Measurements from ENCODE around the gene POGZ. TPM values are rescaled to one million over a fixed set of nuclear protein-coding genes. Genes with fewer than 3 reads are reported as not detected.
A peak's percentile ranks its signal among the peaks of the same experiment; 100 is the strongest.

The POGZ gene
- total RNA-seq, 1 donor from 2014 or later = 96.3 TPM

DNA sequence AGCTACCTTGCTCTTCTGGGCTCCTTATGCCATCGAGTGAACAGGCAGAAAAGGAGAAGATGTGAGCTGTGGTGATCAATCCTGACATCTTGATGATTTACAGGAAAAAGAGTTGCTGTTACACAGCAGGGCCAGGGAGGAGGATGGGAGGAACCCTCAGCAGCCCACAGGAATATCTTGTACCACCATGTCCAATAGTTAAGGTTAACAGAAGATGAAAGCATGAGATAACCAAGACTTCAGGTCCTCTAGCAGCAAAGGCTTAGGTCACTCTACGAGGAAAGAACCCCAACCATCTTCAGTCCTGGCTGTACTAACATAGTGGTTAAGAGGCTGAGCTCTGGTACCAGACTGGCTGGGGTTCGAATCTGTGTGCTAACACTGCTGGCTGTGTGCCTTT lies 74.7 kb downstream of the POGZ start:
- H3K36me3 ChIP-seq = no peaks in the 10 kb centered on the region
- H3K27ac ChIP-seq = no peak overlapping the region
- H3K4me1 ChIP-seq = no peaks in the 10 kb centered on the region
- DNase-seq = no peak
- no peaks in the 10 kb centered on the region for H3K27me3 ChIP-seq
- no peaks in the 10 kb centered on the region for H3K9me3 ChIP-seq
- intact Hi-C loops (cut with DNase I) = no loop called here
- TF ChIP-seq, protein P1, sequence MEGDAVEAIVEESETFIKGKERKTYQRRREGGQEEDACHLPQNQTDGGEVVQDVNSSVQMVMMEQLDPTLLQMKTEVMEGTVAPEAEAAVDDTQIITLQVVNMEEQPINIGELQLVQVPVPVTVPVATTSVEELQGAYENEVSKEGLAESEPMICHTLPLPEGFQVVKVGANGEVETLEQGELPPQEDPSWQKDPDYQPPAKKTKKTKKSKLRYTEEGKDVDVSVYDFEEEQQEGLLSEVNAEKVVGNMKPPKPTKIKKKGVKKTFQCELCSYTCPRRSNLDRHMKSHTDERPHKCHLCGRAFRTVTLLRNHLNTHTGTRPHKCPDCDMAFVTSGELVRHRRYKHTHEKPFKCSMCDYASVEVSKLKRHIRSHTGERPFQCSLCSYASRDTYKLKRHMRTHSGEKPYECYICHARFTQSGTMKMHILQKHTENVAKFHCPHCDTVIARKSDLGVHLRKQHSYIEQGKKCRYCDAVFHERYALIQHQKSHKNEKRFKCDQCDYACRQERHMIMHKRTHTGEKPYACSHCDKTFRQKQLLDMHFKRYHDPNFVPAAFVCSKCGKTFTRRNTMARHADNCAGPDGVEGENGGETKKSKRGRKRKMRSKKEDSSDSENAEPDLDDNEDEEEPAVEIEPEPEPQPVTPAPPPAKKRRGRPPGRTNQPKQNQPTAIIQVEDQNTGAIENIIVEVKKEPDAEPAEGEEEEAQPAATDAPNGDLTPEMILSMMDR (IDR thresholded peaks at IDR 0.05) = no peak
- ATAC-seq = no peak
- H3K4me3 ChIP-seq = no peak overlapping the region

DNA sequence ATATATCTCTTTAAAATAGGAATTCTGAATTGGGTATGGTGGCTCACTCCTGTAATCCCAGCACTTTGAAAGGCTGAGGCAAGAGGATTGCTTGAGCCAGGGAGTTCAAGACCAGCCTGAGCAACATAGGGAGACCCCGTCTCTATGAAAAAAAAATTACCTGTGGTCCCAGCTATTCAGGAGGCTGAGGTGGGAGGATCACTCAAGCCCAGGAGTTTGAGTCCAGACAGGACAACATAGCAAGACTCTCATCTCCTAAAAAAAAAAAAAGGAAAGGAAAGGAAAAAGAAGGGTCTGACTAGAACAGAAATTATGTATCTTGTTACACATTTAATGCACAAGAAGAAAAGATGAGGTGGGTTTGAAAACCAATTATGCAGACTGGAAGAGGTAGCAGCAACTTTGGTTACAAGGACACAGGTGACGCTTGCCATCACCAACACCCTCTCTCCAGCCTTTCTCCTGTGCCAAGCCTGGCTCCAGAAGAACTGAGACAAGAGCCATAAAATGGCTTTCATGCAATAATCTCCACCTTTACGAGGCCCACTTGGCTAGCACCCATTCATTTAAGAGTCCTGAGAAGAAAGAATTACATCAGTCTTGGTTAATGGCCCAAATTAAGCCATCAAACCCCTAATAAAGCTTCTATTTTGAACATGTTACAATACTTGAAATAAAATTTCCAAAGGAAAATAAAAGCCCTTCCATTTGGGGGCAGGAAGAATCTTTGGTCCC lies 82.0 kb downstream of the POGZ start:
- intact Hi-C loops (cut with DNase I) = no loop called here
- no peaks in the 10 kb centered on the region for H3K36me3 ChIP-seq
- ATAC-seq (no peak), DNase-seq (no peak)
- H3K4me3 ChIP-seq = no peak overlapping the region
- TF ChIP-seq, protein P1 (IDR thresholded peaks at IDR 0.05) = no peak
- H3K27ac ChIP-seq = no peak overlapping the region
- H3K4me1 ChIP-seq = no peaks in the 10 kb centered on the region
- H3K9me3 ChIP-seq = no peaks in the 10 kb centered on the region
- no peaks in the 10 kb centered on the region for H3K27me3 ChIP-seq

DNA sequence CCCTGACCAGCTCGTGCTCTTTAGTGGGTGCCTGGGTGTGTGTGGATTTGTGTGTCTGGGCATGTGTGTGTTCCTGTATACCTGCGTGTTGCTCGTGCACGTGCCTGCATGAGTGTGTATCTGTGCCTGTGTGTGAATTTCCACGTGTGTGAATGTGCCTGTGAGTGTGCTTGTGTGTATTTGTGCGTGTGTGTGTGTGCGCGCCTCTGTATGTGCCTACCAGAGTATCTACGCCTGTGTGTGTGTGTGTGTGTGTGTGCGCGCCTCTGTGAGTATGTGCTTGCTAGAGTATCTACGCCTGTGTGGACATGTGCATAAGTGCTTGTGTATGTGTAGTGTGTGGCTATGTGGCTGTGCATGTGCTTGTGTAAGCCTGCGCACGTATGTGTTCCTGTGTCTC lies 86.1 kb downstream of the POGZ start:
- Histone ChIP-seq H3K27ac (no peak overlapping the region), H3K36me3 (peaks cover 4% of the 10 kb centered on the region), H3K4me1 (peaks cover 23% of the 10 kb centered on the region), H3K4me3 (no peak overlapping the region), H3K9me3 (no peaks in the 10 kb centered on the region), H3K27me3 (no peaks in the 10 kb centered on the region)
- ATAC-seq (no peak), DNase-seq (no peak)
- TF ChIP-seq, protein P1 (IDR thresholded peaks at IDR 0.05) = no peak
- intact Hi-C loops (cut with DNase I) = no loop called here

DNA sequence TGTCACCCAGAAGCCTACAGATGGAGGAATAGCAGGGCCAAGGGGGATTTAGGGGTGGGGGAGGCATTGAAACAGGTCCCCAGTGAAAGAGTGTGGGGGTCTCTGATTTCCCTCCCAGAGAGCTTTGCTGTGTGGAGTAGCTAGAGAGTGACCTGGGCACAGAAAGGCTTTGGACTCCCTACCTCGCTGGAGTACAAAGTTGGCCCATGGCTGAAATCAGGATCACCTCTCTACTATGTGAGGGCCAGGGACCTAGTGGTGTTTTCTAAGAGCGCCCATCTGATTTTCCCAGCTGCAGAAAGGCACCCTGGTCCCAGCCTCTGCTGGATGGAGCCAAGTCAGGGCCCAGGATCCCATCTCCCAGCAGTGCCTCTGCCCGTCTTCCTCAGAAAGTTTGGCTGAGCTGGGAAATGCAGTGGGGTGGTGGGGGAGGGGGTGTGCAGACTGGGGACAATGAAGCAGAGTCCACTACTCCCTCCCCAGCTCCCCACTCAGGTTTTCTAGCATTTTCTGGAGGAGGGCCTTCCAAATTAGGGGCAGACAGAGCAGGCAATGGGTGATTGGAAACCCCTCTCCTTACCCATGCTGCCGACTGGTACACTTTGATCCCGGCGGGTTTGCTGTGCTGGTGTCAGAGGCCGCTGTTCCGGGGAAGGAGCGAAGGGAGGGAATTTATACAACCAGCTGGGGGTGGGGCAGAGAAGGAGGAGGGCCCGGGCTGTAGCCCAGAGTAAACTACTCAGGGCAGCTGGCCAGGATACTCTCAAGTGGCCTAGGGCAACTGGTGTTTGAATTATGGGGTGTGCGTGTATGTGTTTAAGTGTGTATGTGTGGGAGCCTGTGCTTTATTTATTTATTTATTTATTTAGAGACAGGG lies 87.0 kb downstream of the POGZ start, which contains the start of gene SELENBP1:
SELENBP1 (minus strand) TSS at position 648 of the 877 bp plus-strand sequence; CDS start at position 584, 64 bp downstream.
- Histone ChIP-seq H3K27me3 (no peaks in the 10 kb centered on the region), H3K4me3 (peak within 1 kb of the TSS; percentile 61), H3K27ac (peak within 1 kb of the TSS; percentile 82), H3K4me1 (peaks cover 31% of the 10 kb centered on the region), H3K36me3 (peaks cover 11% of the 10 kb centered on the region), H3K9me3 (no peaks in the 10 kb centered on the region)
- TF ChIP-seq, protein P1 (IDR thresholded peaks at IDR 0.05) = no peak
- peak; percentile 82 for ATAC-seq
- peak; percentile 91 for DNase-seq
- intact Hi-C loops (cut with DNase I) = no loop called here

DNA sequence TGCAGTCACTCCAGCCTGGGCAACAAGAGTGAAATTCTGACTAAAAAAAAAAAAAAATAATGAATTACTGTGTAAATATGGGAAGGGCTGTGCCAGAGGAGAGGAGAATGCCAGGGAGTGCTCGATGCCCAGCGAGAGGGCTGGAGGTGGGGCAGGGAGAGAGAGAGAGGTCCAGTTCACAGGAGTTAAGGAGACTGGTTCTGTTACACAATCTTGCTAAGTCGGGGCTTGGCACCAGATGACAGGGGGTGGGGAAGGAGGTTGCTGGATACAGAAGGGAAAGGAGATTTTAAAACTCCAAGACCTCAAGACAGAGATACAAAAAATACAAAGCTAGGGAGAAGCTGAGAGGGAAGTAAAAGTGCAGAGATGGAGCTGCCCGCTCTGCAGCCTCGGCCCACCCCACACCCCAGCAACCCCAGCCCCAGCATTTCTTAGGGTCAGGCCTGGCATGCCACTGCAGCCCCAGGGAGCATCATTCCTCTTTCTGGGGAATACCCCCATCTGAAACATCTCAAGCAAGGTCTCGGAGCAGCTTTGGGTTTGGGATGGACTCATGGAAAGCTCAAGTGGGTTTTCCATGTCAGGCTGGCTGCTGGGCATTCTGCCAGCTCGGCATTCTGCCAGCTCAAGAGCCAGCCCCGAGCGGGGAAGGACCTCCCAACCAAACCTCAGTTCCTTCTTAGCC lies 87.8 kb downstream of the POGZ start:
- ATAC-seq (peak; percentile 84), DNase-seq (peak; percentile 90)
- Histone ChIP-seq H3K27me3 (no peaks in the 10 kb centered on the region), H3K4me1 (peaks cover 31% of the 10 kb centered on the region), H3K9me3 (no peaks in the 10 kb centered on the region), H3K4me3 (peak overlapping the region; percentile 61), H3K27ac (peak overlapping the region; percentile 82), H3K36me3 (peaks cover 19% of the 10 kb centered on the region)
- intact Hi-C loops (cut with DNase I) = no loop called here
- TF ChIP-seq, protein P1 (IDR thresholded peaks at IDR 0.05) = no peak
